Fibroblast of villous mesenchyme (primary cell): ENCODE data around the gene SUSD4. TPM values are rescaled to one million over a fixed set of nuclear protein-coding genes. Genes with fewer than 3 reads are reported as not detected.

Experiments
- DNase-seq: peaks from one replicate; pipeline ENCODE4 v3.0.0-alpha.2; 2010; ENCODE audit warnings: low read depth
- H3K4me3 ChIP-seq: 2 replicates; pipeline ENCODE4 v1.5.1; 2011; ENCODE audit warnings: low read depth, mild to moderate bottlenecking, low read length
- CTCF ChIP-seq: IDR thresholded peaks from 2 replicates; pipeline ENCODE4 v1.5.1; 2012; ENCODE audit warnings: low read depth, mild to moderate bottlenecking, low read length; ENCODE audit not compliant: insufficient read depth
- total RNA-seq: library from RNA; depleted of rRNA; stranded (reverse); fragments of >200 nt; gene quantifications from 2 replicates; pipeline ENCODE4 v1.2.3, GENCODE V29; 2012

SUSD4 gene
- total RNA-seq, 1 donor: not detected

GRCh38 chr1:223188618-223189356 is 175.2 kb downstream of the SUSD4 start:
- TF ChIP-seq CTCF: no peak
- no peak overlapping the region for H3K4me3 ChIP-seq
- no peak for DNase-seq

- DNase-seq: no peak
- no peak overlapping the region for H3K4me3 ChIP-seq
- TF ChIP-seq CTCF: no peak
Observed at GRCh38 chr1:223186800-223187199, 177.2 kb downstream of the SUSD4 start.

GRCh38 chr1:223183268-223183862 is 180.6 kb downstream of the SUSD4 start:
- no peak for DNase-seq

GRCh38 chr1:223180731-223181321 is 183.2 kb downstream of the SUSD4 start:
- DNase-seq: peak; percentile 23
- no peak for TF ChIP-seq CTCF
- H3K4me3 ChIP-seq: no peak overlapping the region

More at GRCh38 chr1:223183268-223183862, 180.6 kb downstream of the SUSD4 start:
- no peak overlapping the region for H3K4me3 ChIP-seq
- TF ChIP-seq CTCF: no peak

- no peak for DNase-seq
- H3K4me3 ChIP-seq: no peak overlapping the region
- TF ChIP-seq CTCF: no peak
Observed at GRCh38 chr1:223179786-223180185, 184.2 kb downstream of the SUSD4 start.

- TF ChIP-seq CTCF: no peak
- H3K4me3 ChIP-seq: no peak overlapping the region
- DNase-seq: no peak
Observed at GRCh38 chr1:223179280-223179679, 184.7 kb downstream of the SUSD4 start.

GRCh38 chr1:223177681-223178080 is 186.3 kb downstream of the SUSD4 start:
- H3K4me3 ChIP-seq: no peak overlapping the region
- TF ChIP-seq CTCF: no peak

More at GRCh38 chr1:223177681-223178080, 186.3 kb downstream of the SUSD4 start:
- no peak for DNase-seq
